ENCODE measurements around the gene P3H2.

P3H2 gene

DNA sequence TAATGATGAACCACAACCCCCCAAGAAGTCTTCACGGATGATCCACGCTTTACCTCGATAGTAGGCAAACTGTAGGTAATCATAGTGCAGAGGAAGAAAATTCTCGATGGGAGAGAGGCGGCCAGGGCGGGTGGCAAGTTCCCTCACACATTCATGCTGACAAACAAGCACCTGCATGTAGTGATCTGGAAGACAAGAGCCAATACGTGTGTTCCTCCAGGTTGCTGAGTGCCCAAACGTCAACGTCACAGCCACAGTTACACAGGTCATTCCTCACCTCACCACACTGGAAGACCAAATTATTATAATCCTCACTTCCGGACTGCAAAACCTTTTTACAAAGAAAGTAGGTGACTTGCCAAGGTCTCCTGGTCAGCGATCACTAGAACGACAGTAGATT, 131.8 kb downstream of the P3H2 start:
- no peak overlapping the region for H3K4me3 ChIP-seq (ENCODE audit: low read depth, low read length)
- TF ChIP-seq, protein P1, sequence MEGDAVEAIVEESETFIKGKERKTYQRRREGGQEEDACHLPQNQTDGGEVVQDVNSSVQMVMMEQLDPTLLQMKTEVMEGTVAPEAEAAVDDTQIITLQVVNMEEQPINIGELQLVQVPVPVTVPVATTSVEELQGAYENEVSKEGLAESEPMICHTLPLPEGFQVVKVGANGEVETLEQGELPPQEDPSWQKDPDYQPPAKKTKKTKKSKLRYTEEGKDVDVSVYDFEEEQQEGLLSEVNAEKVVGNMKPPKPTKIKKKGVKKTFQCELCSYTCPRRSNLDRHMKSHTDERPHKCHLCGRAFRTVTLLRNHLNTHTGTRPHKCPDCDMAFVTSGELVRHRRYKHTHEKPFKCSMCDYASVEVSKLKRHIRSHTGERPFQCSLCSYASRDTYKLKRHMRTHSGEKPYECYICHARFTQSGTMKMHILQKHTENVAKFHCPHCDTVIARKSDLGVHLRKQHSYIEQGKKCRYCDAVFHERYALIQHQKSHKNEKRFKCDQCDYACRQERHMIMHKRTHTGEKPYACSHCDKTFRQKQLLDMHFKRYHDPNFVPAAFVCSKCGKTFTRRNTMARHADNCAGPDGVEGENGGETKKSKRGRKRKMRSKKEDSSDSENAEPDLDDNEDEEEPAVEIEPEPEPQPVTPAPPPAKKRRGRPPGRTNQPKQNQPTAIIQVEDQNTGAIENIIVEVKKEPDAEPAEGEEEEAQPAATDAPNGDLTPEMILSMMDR (IDR thresholded peaks at IDR 0.05; ENCODE audit: low read depth, low read length, missing control alignments) = no peak
- no peak for DNase-seq (ENCODE audit: low read depth)

GRCh38 chr3:189988322-189988721, 132.4 kb downstream of the P3H2 start:
- TF ChIP-seq, protein P1 (IDR thresholded peaks at IDR 0.05; ENCODE audit: low read depth, low read length, missing control alignments) = no peak
- no peak for DNase-seq (ENCODE audit: low read depth)
- H3K4me3 ChIP-seq (ENCODE audit: low read depth, low read length) = no peak overlapping the region

- no peak for DNase-seq (ENCODE audit: low read depth)
- TF ChIP-seq, protein P1 (IDR thresholded peaks at IDR 0.05; ENCODE audit: low read depth, low read length, missing control alignments) = no peak
- no peak overlapping the region for H3K4me3 ChIP-seq (ENCODE audit: low read depth, low read length)
Measured at GRCh38 chr3:189985948-189986347, 134.7 kb downstream of the P3H2 start.

DNA sequence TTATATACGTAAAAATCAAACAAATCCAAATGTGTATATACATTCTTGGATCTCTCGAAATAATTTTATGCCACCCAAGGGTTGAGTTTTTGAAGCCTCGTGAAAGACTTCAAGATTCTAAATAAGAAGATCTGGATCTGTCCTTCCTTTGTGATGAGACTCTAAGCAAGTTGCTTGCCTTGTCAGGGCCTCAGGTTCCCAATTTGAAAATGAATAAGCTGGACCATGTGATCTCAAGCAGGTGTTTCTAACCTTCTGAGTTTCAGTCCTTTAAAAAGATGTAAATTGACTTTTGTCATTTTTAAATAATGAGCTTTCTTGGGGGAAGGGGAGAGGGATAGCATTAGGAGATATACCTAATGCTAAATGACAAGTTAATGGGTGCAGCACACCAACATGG, 137.1 kb downstream of the P3H2 start:
- TF ChIP-seq, protein P1 (IDR thresholded peaks at IDR 0.05; ENCODE audit: low read depth, low read length, missing control alignments) = no peak
- H3K4me3 ChIP-seq (ENCODE audit: low read depth, low read length) = no peak overlapping the region
- DNase-seq (ENCODE audit: low read depth) = no peak

DNA sequence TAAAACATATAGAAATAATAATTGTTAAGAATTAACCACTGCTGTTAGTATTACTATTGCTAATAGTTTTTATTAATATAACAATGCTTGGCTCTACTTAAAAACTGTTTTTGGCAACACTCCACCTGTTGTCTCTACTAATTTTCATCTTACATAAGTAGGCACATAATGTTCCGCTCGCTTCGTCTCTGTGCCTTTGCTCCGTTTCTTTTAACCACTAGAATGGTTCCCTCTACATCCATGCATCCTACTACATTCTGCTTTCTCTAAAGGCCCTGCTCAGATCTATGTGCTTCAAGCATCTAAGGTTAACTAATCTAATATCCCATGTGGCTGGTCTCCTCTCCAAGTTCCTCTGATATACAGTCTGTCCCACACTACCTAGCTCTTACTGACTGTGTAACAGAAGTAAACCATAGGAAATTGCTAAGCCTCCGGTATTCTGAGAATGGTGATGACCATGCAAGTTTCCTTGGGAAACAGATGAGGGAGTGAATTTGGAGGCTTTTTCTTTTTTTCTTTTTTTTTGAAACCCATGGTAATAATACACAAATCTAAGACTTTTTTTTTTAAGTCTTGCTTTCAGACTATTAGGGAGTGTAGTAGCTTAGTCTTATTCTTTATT, 138.3 kb downstream of the P3H2 start:
- DNase-seq (ENCODE audit: low read depth) = no peak
- TF ChIP-seq, protein P1 (IDR thresholded peaks at IDR 0.05; ENCODE audit: low read depth, low read length, missing control alignments) = no peak
- no peak overlapping the region for H3K4me3 ChIP-seq (ENCODE audit: low read depth, low read length)

- H3K4me3 ChIP-seq (ENCODE audit: low read depth, low read length) = no peak overlapping the region
- TF ChIP-seq, protein P1 (IDR thresholded peaks at IDR 0.05; ENCODE audit: low read depth, low read length, missing control alignments) = no peak
- no peak for DNase-seq (ENCODE audit: low read depth)
Measured at GRCh38 chr3:189981668-189982067, 139.0 kb downstream of the P3H2 start.

GRCh38 chr3:189978753-189979152, 141.9 kb downstream of the P3H2 start:
- DNase-seq (ENCODE audit: low read depth) = no peak
- no peak overlapping the region for H3K4me3 ChIP-seq (ENCODE audit: low read depth, low read length)
- TF ChIP-seq, protein P1 (IDR thresholded peaks at IDR 0.05; ENCODE audit: low read depth, low read length, missing control alignments) = no peak

Measured in GM12864 (cell line).